T-cell (primary cell): ENCODE data around the gene CYBC1. TPM values are rescaled to one million over a fixed set of nuclear protein-coding genes. Genes with fewer than 3 reads are reported as not detected.

Experiments used
- ATAC-seq, 4 experiments: fragments of 200-7000 bp in 3 of 4; fragments of 150-1000 bp in 1 of 4; cut with Tn5 transposase; replicated peaks in 1 of 4; 1 replicate in 3 of 4; 2 replicates in 1 of 4; pipeline ENCODE4 v1.10.0; 2021; ENCODE audit warnings: moderate library complexity in 3 of 4, mild to moderate bottlenecking in 2 of 4, moderate number of reproducible peaks in 1 of 4
- CTCF ChIA-PET, 2 donors: fragments of 300-600 bp; sonication (Branson Sonifier 250); formaldehyde crosslinking; loops; one replicate each; lab custom pipeline; 2022; ENCODE audit warnings: antibody characterized with exemption in 2 of 2; lab: Charles Lee
- POLR2A ChIA-PET, 2 donors: fragments of 300-600 bp; sonication (Branson Sonifier 250); formaldehyde crosslinking; loops; one replicate each; lab custom pipeline; 2022; ENCODE audit warnings: antibody characterized with exemption in 2 of 2; lab: Charles Lee
- DNase-seq, 35 experiments: peaks; one replicate each; pipeline versions ENCODE4 v3.0.0 to v3.0.0-alpha.2; 2013 to 2023
- H3K27ac ChIP-seq: one replicate; pipeline ENCODE4 v1.5.1; 2013; ENCODE audit warnings: low read length
- H3K27me3 ChIP-seq, 2 experiments: replicated peaks in 1 of 2; 1 replicate in 1 of 2; 2 replicates in 1 of 2; pipeline versions ENCODE4 v1.6.1 to v1.7.0; 2013; ENCODE audit warnings: low read length in 1 of 2, mixed read lengths in 1 of 2; ENCODE audit not compliant: control insufficient read depth in 2 of 2, insufficient read depth in 2 of 2; ENCODE audit errors: extremely low read depth in 1 of 2
- H3K36me3 ChIP-seq, 2 donors: 1 replicate in 1 of 2; 2 replicates in 1 of 2; pipeline versions ENCODE4 v1.6.1 to v1.7.0; 2013; ENCODE audit warnings: low read length in 1 of 2; ENCODE audit not compliant: control insufficient read depth in 2 of 2, insufficient read depth in 1 of 2; ENCODE audit errors: extremely low read depth in 1 of 2
- H3K4me1 ChIP-seq, 2 experiments: 1 replicate in 1 of 2; 2 replicates in 1 of 2; pipeline versions ENCODE4 v1.6.1 to v1.7.0; 2013; ENCODE audit warnings: low read length in 2 of 2, mixed read lengths in 1 of 2; ENCODE audit not compliant: insufficient read depth in 2 of 2, control insufficient read depth in 1 of 2; ENCODE audit errors: extremely low read depth in 1 of 2
- H3K4me3 ChIP-seq, 2 donors: 1 replicate in 1 of 2; 2 replicates in 1 of 2; pipeline versions ENCODE4 v1.5.1 to v1.7.0; 2013; ENCODE audit warnings: mild to moderate bottlenecking in 2 of 2, low read length in 1 of 2, moderate library complexity in 1 of 2; ENCODE audit not compliant: control insufficient read depth in 1 of 2; ENCODE audit errors: extremely low read depth in 1 of 2
- H3K9me3 ChIP-seq: 2 replicates; pipeline ENCODE4 v1.7.0; 2013
- H3K27ac Mint-ChIP-seq, 2 donors: one replicate each; pipeline ENCODE4 v1.8.0; 2020 to 2021; ENCODE audit warnings: mild to moderate bottlenecking in 2 of 2, mixed read lengths in 2 of 2
- H3K27me3 Mint-ChIP-seq, 2 donors: one replicate each; pipeline ENCODE4 v1.8.0; 2021 to 2022; ENCODE audit warnings: mixed read lengths in 2 of 2
- H3K36me3 Mint-ChIP-seq: one replicate; pipeline ENCODE4 v1.8.0; 2021; ENCODE audit warnings: mixed read lengths
- H3K4me1 Mint-ChIP-seq, 3 donors: one replicate each; pipeline ENCODE4 v1.8.0; 2020 to 2022; ENCODE audit warnings: mixed read lengths in 3 of 3, mild to moderate bottlenecking in 1 of 3
- H3K4me3 Mint-ChIP-seq, 3 donors: one replicate each; pipeline ENCODE4 v1.8.0; 2020 to 2022; ENCODE audit warnings: mild to moderate bottlenecking in 3 of 3, mixed read lengths in 3 of 3, moderate library complexity in 3 of 3
- H3K9me3 Mint-ChIP-seq, 3 donors: one replicate each; pipeline ENCODE4 v1.8.0; 2020 to 2022; ENCODE audit warnings: mixed read lengths in 3 of 3
- WGBS: methylation state at CpG from one replicate; pipeline ENCODE4 v1.1.5; 2013; ENCODE audit warnings: missing lambda C conversion rate; ENCODE audit not compliant: insufficient coverage; 5-methylcytosine and 5-hydroxymethylcytosine counted together
- total RNA-seq, 35 experiments: library from RNA in 6 of 35; stranded (reverse) in 6 of 35; fragments of 120-200 nt in 1 of 35; gene quantifications; one replicate each; pipeline versions ENCODE4 v1.2.1 to v1.2.4 and lab custom pipeline; 2013 to 2026

CYBC1 gene
- total RNA-seq, 5 donors from 2014 or later (not counting 1 experiment from before 2014, with no cell fraction given), result 148 to 274 (median 262) TPM

DNA sequence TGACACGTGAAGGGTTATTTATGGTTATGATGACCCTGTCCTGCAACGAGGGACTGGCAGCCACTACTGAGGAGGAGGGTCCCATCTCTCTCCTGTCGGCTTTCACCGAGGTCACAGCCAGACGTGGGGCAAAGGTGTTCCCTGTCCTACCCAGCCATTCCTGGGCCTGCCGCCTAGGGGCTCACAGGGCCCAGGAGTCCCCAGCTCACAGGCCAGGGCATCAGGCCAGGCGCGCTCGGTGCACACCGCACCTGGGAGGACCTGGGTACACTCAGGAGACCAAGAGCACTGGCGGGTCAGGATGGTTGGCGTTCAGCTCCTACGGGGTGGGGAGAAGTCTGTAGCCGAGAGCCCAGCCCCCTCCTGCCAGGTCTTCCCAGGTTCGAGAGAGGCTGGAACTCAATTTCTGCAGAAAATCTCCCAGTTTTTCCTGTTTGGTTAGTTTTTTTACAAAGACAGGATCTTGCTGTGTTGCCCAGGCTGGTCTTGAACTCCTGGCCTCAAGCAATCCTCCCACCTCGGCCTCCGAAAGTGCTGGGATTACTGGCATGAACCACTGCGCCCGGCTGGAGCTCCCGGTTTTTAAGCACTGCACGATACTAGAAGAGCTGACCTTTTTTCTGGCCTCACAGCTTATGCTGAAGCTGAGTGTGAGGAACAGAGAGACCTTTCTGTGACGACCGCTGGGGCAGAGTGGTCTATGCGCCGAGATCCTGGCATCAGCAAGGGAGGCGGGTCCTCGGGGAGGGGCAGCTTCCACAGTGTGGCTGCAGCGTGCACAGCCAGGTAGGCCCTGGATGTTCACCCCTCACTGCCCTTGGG, 7.7 kb downstream of the CYBC1 start:
- Histone ChIP-seq H3K4me3 (no peak overlapping the region), H3K36me3 (peaks cover 33 to 54% of the 10 kb centered on the region in 2 donors), H3K27me3 (no peaks in the 10 kb centered on the region), H3K9me3 (no peaks in the 10 kb centered on the region), H3K4me1 (peaks cover 0 to 32% of the 10 kb centered on the region in 2 experiments), H3K27ac (no peak overlapping the region)
- H3K9me3 Mint-ChIP-seq, result no peaks in the 10 kb centered on the region
- no peak overlapping the region for H3K27ac Mint-ChIP-seq
- no peaks in the 10 kb centered on the region for H3K36me3 Mint-ChIP-seq
- ATAC-seq (no peak), DNase-seq (no peak)
- CTCF ChIA-PET, result no interaction called here
- 88% methylated on average over 20 of the region's 28 CpGs for WGBS
- POLR2A ChIA-PET, result no interaction called here
- H3K4me3 Mint-ChIP-seq, result no peak overlapping the region
- H3K4me1 Mint-ChIP-seq, result peaks cover 5 to 19% (median 17%) of the 10 kb centered on the region in 3 donors
- no peaks in the 10 kb centered on the region for H3K27me3 Mint-ChIP-seq

- no peak overlapping the region for H3K4me3 ChIP-seq
- Mint-ChIP-seq H3K27ac (no peak overlapping the region), H3K27me3 (no peaks in the 10 kb centered on the region), H3K36me3 (no peaks in the 10 kb centered on the region), H3K4me3 (no peak overlapping the region), H3K9me3 (no peaks in the 10 kb centered on the region), H3K4me1 (peaks cover 0 to 15% (median 12%) of the 10 kb centered on the region in 3 donors)
- ATAC-seq (no peak), DNase-seq (no peak)
- H3K4me1 ChIP-seq, result peaks cover 0 to 30% of the 10 kb centered on the region in 2 experiments
- no peaks in the 10 kb centered on the region for H3K27me3 ChIP-seq
- peaks cover 40 to 57% of the 10 kb centered on the region in 2 donors for H3K36me3 ChIP-seq
- H3K27ac ChIP-seq, result no peak overlapping the region
- ChIA-PET CTCF (no interaction called here), POLR2A (interaction anchor here in 1 of 2 donors (0.5 kb wide), 1 partner anchor 349 kb away, joined by 8 read pairs; no protein-coding TSS in a partner anchor)
- no peaks in the 10 kb centered on the region for H3K9me3 ChIP-seq
- 87% methylated on average over 26 of the region's 27 CpGs for WGBS
Measured at GRCh38 chr17:82441691-82442487, 8.7 kb downstream of the CYBC1 start.

- POLR2A ChIA-PET, result no interaction called here
Measured at GRCh38 chr17:82440991-82441627, 9.4 kb downstream of the CYBC1 start.

DNA sequence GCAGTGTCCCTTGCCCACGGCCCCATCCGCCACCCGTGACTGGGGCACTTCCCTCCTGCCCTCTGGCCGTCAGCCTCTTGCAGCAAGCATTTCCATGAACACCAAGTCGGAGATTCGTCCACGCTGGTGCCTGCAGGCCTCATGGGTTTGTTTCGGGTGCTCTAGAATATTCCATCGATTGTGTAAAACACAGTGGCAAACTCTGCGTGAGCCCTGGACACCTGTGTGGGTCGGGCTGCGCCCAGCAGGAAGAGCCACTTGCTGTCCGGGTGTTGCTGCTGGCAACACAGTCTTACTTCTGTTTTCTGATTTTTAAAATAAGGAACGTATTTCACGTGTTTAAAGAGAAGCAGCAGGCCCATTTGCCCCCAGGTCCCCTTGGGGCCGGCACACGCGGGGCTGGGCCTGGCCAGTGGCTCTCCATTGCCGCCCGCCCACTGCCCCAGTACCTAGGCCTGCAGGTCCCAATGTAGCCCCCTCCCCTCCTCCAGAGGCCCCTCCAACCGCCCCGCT, 10.0 kb downstream of the CYBC1 start:
- peaks cover 0 to 21% of the 10 kb centered on the region in 2 experiments for H3K4me1 ChIP-seq
- Mint-ChIP-seq H3K27me3 (no peaks in the 10 kb centered on the region), H3K36me3 (no peaks in the 10 kb centered on the region), H3K27ac (no peak overlapping the region), H3K4me1 (peaks cover 0 to 5% (median 4%) of the 10 kb centered on the region in 3 donors), H3K9me3 (no peaks in the 10 kb centered on the region), H3K4me3 (no peak overlapping the region)
- WGBS, result 76% methylated on average over 15 of the region's 22 CpGs
- no peak overlapping the region for H3K27ac ChIP-seq
- ChIA-PET POLR2A (no interaction called here), CTCF (no interaction called here)
- no peak for ATAC-seq
- no peak for DNase-seq
- H3K27me3 ChIP-seq, result no peaks in the 10 kb centered on the region
- H3K9me3 ChIP-seq, result no peaks in the 10 kb centered on the region
- H3K4me3 ChIP-seq, result no peak overlapping the region
- H3K36me3 ChIP-seq, result peaks cover 49 to 56% of the 10 kb centered on the region in 2 donors

More at GRCh38 chr17:82440991-82441627, 9.4 kb downstream of the CYBC1 start:
- Mint-ChIP-seq H3K27ac (no peak overlapping the region), H3K27me3 (no peaks in the 10 kb centered on the region), H3K36me3 (no peaks in the 10 kb centered on the region), H3K4me3 (no peak overlapping the region), H3K9me3 (no peaks in the 10 kb centered on the region), H3K4me1 (peaks cover 0 to 8% (median 5%) of the 10 kb centered on the region in 3 donors)
- DNase-seq (no peak), ATAC-seq (no peak)
- WGBS, result 87% methylated on average over 6 of the region's 17 CpGs
- peaks cover 0 to 22% of the 10 kb centered on the region in 2 experiments for H3K4me1 ChIP-seq
- H3K27me3 ChIP-seq, result no peaks in the 10 kb centered on the region
- peaks cover 47 to 56% of the 10 kb centered on the region in 2 donors for H3K36me3 ChIP-seq
- no peak overlapping the region for H3K27ac ChIP-seq
- no peaks in the 10 kb centered on the region for H3K9me3 ChIP-seq
- H3K4me3 ChIP-seq, result no peak overlapping the region
- CTCF ChIA-PET, result no interaction called here

- no peak for DNase-seq
- ChIA-PET CTCF (no interaction called here), POLR2A (no interaction called here)
- peaks cover 44 to 54% of the 10 kb centered on the region in 2 donors for H3K36me3 ChIP-seq
- Mint-ChIP-seq H3K9me3 (no peaks in the 10 kb centered on the region), H3K4me1 (peaks cover 0 to 8% (median 4%) of the 10 kb centered on the region in 3 donors), H3K27ac (no peak overlapping the region), H3K36me3 (no peaks in the 10 kb centered on the region), H3K4me3 (no peak overlapping the region), H3K27me3 (no peaks in the 10 kb centered on the region)
- no peak overlapping the region for H3K4me3 ChIP-seq
- peaks cover 0 to 21% of the 10 kb centered on the region in 2 experiments for H3K4me1 ChIP-seq
- no peaks in the 10 kb centered on the region for H3K27me3 ChIP-seq
- 95% methylated on average over 28 of the region's 34 CpGs for WGBS
- no peak for ATAC-seq
- no peaks in the 10 kb centered on the region for H3K9me3 ChIP-seq
- H3K27ac ChIP-seq, result no peak overlapping the region
Measured at GRCh38 chr17:82439829-82440365, 10.7 kb downstream of the CYBC1 start.
